HG03460 (cell line): Measurements from ENCODE around the gene R3HCC1L.
"Not testable (repeated sequence)": the region's sequence is repeated elsewhere in the genome, so short reads cannot be mapped to it uniquely, and the experiment has no call there.

Source experiments
- ATAC-seq: cut with Tn5 transposase; IDR thresholded peaks from one replicate; pipeline ENCODE4 v1.9.1; 2021; ENCODE audit not compliant: unreplicated experiment

Gene R3HCC1L

DNA sequence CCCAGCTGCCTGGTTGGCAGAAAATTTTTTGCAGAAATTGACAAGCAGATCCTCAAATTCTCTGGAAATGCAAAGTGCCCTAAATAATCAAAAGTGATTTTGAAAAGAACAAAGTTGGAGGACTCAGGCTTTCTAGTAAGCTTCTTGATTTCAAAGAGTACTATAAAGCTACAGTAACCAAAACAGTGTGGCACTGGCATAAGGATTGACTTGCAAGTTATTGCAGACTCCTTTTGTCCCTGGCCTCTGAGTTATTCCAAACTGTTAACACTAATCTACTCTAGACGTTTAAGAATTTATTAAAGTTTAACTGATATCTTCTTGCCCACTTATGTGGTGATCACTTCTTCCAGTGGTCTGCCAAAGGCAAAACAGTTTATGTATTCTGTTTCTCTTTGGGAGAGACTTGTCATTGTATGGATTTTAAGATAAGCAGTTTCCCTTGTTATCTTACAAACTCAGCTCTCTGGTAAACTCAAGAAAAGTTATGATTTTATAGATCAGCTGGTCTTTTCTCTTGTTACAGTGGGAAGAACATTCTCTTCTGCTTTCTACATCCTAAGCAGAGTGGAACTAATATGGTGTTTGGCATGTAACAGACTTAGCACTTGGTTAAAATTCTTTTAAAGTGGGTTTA, 92.2 kb downstream of the R3HCC1L start:
- no peak for ATAC-seq

DNA sequence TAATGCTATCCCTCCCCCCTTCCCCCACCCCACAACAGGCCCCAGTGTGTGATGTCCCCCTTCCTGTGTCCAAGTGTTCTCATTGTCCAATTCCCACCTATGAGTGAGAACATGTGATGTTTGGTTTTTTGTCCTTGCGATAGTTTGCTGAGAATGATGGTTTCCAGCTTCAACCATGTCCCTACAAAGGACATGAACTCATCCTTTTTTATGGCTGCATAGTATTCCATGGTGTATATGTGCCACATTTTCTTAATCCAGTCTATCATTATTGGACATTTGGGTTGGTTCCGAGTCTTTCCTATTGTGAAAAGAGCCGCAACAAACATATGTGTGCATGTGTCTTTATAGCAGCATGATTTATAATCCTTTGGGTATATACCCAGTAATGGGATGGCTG, 93.3 kb downstream of the R3HCC1L start:
- ATAC-seq = not testable (repeated sequence)

- not testable (repeated sequence) for ATAC-seq
These were observed 93.8 kb downstream of the R3HCC1L start for GRCh38 chr10:98228266-98228665.

DNA sequence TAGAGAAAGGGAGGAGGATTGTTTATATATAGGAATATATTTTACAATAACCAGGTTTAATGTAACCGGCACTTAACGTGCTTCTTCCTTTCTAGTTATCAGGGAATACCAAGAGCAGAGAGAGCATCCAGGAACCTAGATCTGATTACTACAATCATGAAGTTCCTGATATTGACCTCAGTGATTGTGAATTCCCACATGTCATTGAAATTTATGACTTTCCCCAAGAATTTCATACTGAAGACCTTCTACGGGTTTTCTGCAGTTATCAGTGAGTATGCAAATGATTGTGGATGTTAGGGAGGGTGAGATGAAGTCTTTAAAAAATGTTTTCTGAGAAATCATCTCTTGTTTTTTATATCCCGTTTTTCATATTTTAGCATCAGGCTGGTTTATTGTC, 97.0 kb downstream of the R3HCC1L start:
- ATAC-seq = no peak

DNA sequence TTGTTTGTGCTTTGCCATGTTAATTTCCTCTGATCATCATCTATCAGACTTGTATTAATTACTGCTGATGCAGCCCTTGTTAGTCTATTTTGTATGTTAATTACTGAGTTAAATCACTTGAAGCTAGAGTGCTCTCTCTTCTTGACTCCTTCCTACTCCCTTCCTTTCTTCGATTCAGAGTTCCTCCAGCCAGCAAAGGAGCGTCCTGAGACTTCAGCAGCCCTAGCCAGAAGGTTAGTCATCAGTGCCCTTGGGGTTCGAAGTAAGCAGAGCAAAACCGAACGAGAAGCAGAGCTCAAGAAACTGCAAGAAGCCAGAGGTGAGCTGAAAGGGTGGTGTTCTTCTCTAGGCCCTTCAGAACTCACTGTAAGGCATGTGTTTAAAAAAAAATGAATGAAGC, 101.4 kb downstream of the R3HCC1L start:
- no peak for ATAC-seq

DNA sequence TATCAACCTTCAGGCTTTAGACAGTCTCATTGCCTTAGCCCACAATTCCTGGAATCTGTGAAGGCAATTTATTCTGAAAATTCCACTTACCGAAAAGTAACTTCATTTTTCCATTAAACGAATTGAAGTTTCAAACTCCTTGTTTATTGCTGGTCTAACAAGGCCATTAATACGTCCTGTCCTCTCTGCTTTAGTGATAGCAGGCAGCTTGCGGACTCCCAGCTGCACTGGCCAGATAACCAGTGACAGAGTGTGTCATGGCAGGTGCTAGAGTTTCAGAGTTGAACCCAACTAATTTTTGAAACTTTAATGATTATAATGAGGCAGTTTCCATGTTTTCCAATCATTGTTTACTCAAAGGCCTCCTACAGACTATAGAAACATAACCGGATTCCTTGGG, 102.4 kb downstream of the R3HCC1L start:
- ATAC-seq = no peak

DNA sequence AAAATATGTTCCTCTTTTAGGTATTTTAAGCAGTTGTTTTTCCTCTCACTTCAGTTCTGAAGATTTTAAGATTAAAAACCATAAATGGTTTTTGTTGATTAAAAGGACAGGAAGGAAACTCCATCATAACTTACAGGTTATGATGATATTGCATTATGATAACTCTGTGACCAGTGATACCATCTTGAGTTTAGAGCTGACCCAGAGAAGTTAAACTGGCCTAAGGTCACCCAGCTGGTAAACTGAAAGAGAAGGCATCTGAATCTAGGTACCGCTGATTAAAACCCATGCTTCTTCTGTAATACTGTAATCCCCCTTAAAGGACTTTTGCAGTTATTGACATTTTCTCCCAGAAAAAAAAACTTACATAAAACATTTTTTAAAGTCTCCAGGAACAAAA, 103.9 kb downstream of the R3HCC1L start:
- no peak for ATAC-seq

DNA sequence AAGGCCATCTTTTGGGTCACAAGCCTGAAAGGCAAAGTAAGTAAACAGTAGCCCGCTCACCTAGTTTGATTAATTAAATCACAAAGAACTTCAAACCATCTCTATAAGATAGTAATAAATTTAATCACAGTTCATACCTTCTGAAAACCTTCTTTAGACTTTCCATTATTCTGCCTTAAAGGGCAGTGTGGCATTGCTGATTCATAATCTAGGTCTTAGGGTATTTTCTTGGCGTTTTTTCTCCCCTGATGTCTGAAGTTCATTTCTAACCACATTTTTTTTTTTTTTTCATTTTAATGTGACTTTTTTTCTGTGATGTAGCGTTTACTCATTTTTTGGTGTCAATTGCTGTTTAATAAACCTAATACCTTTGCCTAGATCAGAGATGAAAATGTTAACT, 106.1 kb downstream of the R3HCC1L start:
- ATAC-seq = no peak

GRCh38 chr10:98242823-98243222, 108.4 kb downstream of the R3HCC1L start:
- ATAC-seq = no peak

- no peak for ATAC-seq
These were observed 109.7 kb downstream of the R3HCC1L start for GRCh38 chr10:98244141-98244540.

DNA sequence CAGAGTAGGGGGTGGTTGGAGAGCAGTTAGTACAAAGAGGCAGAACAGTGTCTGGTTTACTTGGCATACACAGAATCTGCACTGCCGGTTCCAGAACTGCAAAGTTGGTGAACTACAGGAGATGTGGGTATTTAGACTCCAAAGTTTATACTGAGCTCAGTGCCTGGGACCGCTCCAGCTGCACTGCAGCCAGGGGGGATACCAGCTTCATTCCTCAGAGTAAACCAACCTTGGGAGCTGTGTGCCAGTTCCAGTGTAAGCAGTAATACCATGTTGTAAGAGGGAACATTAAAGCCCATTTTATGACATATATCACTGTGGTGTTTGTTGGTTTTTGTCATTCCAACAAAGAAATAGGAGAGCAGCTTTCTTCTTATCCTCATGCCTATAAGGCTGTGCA, 110.1 kb downstream of the R3HCC1L start:
- no peak for ATAC-seq

DNA sequence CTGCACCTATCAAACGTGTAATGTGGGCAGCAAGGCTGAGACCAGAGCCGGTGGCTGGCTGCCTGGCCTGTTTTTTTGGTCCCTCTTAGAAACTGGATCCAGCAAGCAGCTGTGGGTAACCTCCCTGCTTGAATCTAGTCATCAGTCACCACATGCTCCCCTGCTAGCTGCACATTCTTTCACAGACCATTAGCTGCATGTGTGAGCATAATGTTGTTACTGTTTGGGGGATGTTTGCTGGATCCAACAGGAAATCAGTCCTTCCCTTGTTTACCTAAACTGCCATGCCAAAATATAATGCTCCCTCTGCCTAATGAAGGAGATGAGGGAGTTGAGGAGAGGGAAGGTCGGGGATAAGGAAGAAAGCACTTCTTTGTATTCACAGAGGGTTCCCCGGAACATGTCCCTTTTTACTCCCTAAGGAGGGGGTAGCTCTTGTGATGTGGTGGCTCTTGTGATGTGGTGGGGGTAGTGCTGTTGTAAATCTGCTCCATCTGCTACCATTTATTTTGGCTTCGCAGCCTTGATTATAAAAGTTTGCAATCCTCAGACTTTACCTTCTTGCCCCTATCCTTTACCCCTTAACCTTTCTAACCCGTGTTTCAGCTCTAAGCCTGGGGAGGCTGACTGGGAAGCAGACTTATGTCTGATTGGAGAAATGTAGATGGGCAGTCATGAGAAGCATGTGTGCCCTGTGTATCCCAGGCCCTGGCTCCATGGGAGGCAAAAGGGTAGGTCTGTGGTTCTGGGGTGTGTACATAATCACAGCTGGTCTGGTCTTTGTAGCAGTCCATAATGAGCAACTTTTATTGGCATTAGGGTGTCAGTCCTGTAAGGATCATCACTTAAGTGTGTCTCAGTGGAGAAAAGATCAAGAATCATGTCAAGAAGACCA, 112.7 kb downstream of the R3HCC1L start:
- ATAC-seq = no peak

DNA sequence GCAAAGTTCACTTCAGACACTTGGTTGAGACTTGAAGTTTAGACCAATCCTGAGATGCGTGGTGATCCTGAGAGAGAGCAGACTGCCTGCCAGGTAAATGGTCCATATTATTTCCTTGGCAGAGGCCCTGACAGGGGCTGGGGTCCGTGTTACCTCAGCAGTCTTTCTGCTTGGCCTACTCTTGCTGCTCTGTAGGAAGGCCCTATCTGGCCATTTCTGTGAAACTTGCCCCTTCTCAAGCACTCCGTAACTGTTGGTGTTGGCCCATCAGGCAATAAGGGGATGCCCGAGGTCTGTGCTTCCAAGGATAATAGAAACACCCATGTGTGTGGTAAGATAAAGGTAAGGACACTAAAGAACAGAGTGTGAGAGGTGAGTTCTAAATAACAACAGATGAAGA, 113.6 kb downstream of the R3HCC1L start:
- no peak for ATAC-seq

DNA sequence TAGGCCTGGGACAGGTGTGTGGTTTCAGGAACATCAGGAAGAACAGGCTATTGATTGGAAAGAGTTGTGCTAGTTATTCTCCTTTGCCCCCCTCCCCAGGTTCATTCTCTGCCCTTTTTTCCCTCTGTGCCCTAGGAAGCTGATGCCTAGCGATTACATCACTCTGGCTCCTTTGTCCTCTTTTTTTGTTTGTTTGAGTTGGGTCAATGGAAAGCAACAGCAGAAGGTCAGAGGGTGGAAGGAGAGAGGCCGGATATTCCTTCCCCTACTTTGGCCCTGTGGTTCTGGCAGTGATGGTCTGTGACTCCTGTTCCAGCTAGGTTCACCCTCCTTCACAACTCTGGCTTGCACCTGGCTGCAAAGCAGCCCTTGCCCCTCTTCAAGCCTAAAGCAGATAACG, 114.7 kb downstream of the R3HCC1L start:
- no peak for ATAC-seq

DNA sequence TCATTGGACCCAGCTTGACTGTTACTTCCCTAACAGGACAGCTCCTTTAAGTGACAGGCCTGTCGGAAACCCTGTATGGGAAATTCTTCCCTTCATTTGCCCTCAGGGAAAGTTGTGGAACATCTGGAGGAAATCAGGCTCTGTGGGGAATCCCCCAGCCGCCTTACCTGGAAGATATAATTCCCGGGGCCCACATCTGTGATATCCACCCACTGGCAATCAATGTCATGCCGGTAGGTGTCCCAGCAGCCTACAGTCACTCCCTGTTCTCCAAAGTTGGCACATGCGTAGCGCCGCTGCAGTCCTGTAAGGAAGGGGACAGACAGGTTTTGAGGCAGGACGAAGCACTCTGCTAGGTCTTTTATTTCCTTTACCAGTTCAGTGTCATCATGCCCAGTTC, 116.9 kb downstream of the R3HCC1L start:
- ATAC-seq = no peak

- no peak for ATAC-seq
These were observed 118.0 kb downstream of the R3HCC1L start for GRCh38 chr10:98252464-98252863.

DNA sequence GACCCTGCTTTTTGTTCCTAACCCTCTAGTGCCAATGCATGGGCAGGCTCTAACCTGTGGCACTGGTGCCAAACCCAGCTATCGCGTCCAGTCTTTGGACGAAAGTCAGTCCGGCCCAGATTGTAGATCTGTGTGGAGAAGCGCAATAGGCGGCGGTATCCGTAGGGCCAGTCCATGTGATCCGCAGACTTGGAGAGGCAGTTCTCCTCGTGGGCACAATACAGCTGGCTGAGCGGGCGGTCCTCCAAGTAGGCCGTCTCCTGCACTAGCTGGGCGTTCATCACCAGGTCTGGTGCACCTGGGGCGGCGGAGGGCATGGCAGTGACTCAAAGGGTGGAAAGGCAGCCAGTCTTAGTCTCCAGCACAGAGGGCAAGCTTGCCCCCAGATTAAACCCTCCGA, 119.0 kb downstream of the R3HCC1L start:
- no peak for ATAC-seq

DNA sequence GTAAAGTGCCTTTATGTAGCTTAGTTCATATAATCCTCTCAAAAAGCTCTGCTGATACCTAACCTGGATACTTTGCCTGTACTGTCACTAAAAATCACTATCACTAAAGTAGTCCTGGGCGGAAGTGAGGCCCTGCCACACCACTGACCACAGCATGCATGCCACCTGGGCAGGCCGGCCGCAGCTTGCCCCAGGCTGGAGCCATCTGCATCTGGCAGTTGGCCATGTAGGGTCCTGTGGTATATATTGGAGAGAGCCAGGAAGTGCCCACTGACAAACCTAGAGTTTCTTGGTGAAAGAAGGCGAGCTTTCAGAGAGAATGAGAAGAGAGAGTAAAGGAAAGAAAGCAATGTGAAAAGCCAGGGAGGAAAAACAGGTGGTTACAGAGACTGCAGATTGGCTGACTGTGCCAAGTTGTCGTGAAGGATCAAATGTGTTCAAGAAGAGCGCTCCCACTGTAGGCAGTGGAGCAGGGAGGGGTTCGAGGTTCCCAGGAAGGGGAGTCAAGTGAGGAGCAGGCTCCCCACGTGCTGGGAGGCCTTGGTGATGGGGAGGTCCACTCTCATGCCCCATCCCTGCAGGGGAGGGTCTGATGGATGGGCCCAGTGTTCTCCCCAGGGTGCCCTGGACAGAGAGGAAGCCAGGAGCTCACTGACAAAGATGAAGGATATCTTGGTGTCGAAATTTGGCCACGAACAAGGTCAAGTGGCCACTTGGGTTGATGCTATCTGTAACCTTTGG, 119.9 kb downstream of the R3HCC1L start:
- ATAC-seq = no peak

DNA sequence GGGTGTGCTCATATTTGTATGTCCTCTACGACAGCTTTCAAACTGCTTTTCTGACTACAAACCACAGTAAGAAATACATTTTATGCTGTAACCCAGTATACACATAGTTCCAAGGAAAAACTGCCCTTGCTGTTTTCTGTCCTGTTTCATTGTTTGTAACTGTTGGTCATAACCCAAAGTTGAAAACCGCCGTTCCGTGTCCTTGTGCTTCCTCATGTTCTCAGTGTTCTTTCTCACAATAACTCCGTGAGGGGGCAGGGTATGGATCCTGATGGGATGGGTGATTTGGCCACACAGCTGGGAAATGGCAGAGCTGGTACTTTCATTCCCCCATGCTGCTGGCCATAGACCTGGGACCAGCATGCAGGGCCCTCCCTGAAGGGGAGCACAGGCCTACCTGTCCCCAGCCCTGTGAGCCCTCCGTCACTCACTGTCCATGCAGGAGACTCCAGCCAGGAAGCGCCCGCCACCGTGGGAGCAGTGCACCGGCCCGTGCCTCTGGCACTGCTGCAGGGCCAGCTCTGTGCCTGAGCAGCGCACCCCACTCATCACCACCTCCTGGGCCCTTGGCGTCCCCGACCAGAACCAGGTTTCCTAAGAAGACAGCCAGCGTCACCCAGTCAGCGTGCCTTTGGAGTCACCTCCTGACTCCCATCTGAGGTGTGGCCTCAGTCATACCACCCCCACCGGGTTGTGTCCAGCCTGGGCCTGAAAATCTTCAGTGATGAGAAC, 120.9 kb downstream of the R3HCC1L start:
- ATAC-seq = no peak

DNA sequence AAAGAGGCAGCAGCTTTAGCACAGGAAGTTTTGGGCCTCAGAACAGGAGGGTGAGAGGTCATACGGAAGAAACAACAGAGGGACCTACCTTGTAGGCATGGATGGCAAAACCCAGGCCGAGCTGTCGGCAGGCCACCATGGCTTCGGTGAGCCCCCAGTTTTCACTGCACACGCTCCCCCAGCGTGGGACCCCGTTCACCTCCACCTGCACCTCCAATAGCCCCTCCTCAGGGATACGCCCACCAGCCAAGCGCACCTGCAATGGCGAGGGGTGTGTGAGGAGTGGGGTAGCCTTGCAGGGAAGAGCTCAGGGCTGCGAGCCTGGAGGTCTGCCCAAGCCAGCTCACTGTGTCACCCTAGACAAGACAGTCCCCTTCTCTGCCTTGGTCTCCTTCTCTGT, 122.2 kb downstream of the R3HCC1L start:
- no peak for ATAC-seq

GRCh38 chr10:98257198-98257597, 122.7 kb downstream of the R3HCC1L start:
- ATAC-seq = no peak
